ENCODE data around the gene FGF23.
A peak's percentile ranks its signal among the peaks of the same experiment; 100 is the strongest.

FGF23 gene

DNA sequence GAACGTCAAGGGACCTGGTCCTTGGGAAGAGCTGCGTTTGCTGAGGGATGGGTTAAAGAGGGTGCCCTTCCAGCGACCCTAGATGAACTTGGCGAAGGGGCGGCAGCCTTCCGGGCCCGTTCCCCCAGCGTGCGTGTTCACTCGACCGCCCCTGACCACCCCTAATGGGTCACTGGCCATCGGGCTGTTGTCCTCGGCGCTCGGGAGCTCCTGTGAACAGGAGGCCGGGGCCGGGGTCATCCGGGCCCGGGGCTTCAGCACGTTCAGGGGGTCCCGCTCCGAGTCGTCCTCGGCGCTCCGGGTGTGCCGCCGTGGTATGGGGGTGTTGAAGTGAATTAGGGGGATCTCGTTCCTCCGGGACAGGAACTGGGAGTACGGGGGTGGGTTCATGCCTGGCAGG is 9.2 kb downstream of the FGF23 start:
- H3K4me3 ChIP-seq (ENCODE audit: low read depth, low read length) = no peak overlapping the region
- in situ Hi-C loops (cut with HindIII; ENCODE audit: low sequenced_read_pairs) = no loop called here
- TF ChIP-seq CTCF (IDR thresholded peaks at IDR 0.05; ENCODE audit: low read depth, low read length) = no peak
- DNase-seq (ENCODE audit: low read depth, low spot score) = no peak

- no peak overlapping the region for H3K4me3 ChIP-seq (ENCODE audit: low read depth, low read length)
- TF ChIP-seq CTCF (IDR thresholded peaks at IDR 0.05; ENCODE audit: low read depth, low read length) = no peak
- in situ Hi-C loops (cut with HindIII; ENCODE audit: low sequenced_read_pairs) = no loop called here
- no peak for DNase-seq (ENCODE audit: low read depth, low spot score)
Observed at GRCh38 chr12:4369548-4369947, 10.0 kb downstream of the FGF23 start.

- TF ChIP-seq CTCF (IDR thresholded peaks at IDR 0.05; ENCODE audit: low read depth, low read length) = no peak
- DNase-seq (ENCODE audit: low read depth, low spot score) = no peak
- in situ Hi-C loops (cut with HindIII; ENCODE audit: low sequenced_read_pairs) = no loop called here
- no peak overlapping the region for H3K4me3 ChIP-seq (ENCODE audit: low read depth, low read length)
Observed at GRCh38 chr12:4366090-4366489, 13.4 kb downstream of the FGF23 start.

GRCh38 chr12:4356041-4356327 is 23.5 kb downstream of the FGF23 start:
- peak; percentile 63 for TF ChIP-seq CTCF (IDR thresholded peaks at IDR 0.05; ENCODE audit: low read depth, low read length)
- H3K4me3 ChIP-seq (ENCODE audit: low read depth, low read length) = no peak overlapping the region
- DNase-seq (ENCODE audit: low read depth, low spot score) = peak; percentile 15
- in situ Hi-C loops (cut with HindIII; ENCODE audit: low sequenced_read_pairs) = no loop called here

GRCh38 chr12:4355156-4356040 is 24.1 kb downstream of the FGF23 start:
- in situ Hi-C loops (cut with HindIII; ENCODE audit: low sequenced_read_pairs) = no loop called here

DNA sequence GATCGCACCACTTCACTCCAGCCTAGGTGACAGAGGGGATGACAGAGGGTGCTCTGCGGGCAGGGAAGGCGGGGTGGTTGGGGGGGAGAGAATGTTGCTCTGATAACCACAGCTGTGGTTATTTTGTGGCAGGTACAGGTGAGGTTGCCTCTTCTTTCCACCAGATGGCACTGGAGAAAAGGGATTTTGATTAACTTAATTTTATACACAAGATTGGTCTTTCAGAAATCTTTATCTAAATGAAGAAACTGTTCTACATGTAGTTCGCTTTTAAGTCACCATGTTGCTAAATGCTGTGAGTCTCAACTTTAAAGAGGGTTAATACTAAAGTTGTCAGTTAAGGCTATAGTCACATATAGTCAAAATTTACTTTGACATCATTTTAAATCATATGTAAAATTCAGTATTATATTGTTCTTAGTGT is 25.7 kb downstream of the FGF23 start:
- in situ Hi-C loops (cut with HindIII; ENCODE audit: low sequenced_read_pairs) = no loop called here
- TF ChIP-seq CTCF (IDR thresholded peaks at IDR 0.05; ENCODE audit: low read depth, low read length) = peak; percentile 49
- DNase-seq (ENCODE audit: low read depth, low spot score) = peak; percentile 4
- H3K4me3 ChIP-seq (ENCODE audit: low read depth, low read length) = no peak overlapping the region

More at GRCh38 chr12:4355156-4356040, 24.1 kb downstream of the FGF23 start:
- no peak overlapping the region for H3K4me3 ChIP-seq (ENCODE audit: low read depth, low read length)
- no peak for DNase-seq (ENCODE audit: low read depth, low spot score)
- no peak for TF ChIP-seq CTCF (IDR thresholded peaks at IDR 0.05; ENCODE audit: low read depth, low read length)
